Retinal pigment epithelial cell (primary cell): ENCODE data around the gene OGFR.
"Not testable (repeated sequence)": the region's sequence is repeated elsewhere in the genome, so short reads cannot be mapped to it uniquely, and the experiment has no call there.

Experiments used
- DNase-seq: peaks from one replicate; pipeline ENCODE4 v3.0.0-alpha.2; 2010; ENCODE audit warnings: low read depth
- H3K4me3 ChIP-seq: 2 replicates; pipeline ENCODE4 v1.5.1; 2011; ENCODE audit warnings: mild to moderate bottlenecking, low read length, control low read depth, moderate library complexity
- CTCF ChIP-seq: conservative IDR thresholded peaks from 2 replicates; pipeline ENCODE4 v1.5.1; 2011; ENCODE audit warnings: low read depth, low read length, control low read depth, inconsistent platforms

Gene OGFR

GRCh38 chr20:62852841-62853240, 48.2 kb downstream of the OGFR start:
- H3K4me3 ChIP-seq, result no peak overlapping the region
- TF ChIP-seq CTCF, result no peak
- no peak for DNase-seq

GRCh38 chr20:62853304-62853703, 48.7 kb downstream of the OGFR start:
- DNase-seq, H3K4me3 ChIP-seq: not testable (repeated sequence)

GRCh38 chr20:62854121-62854520, 49.5 kb downstream of the OGFR start:
- TF ChIP-seq CTCF, result no peak
- no peak overlapping the region for H3K4me3 ChIP-seq
- DNase-seq, result no peak

GRCh38 chr20:62855120-62855519, 50.5 kb downstream of the OGFR start:
- TF ChIP-seq CTCF, result no peak
- no peak for DNase-seq
- no peak overlapping the region for H3K4me3 ChIP-seq

- no peak overlapping the region for H3K4me3 ChIP-seq
- no peak for TF ChIP-seq CTCF
- DNase-seq, result no peak
These were observed 52.4 kb downstream of the OGFR start for GRCh38 chr20:62856931-62857619.

GRCh38 chr20:62858058-62858830, 53.6 kb downstream of the OGFR start:
- H3K4me3 ChIP-seq, result no peak overlapping the region
- no peak for DNase-seq
- no peak for TF ChIP-seq CTCF

GRCh38 chr20:62859721-62860120, 55.1 kb downstream of the OGFR start:
- TF ChIP-seq CTCF, result no peak
- peak overlapping the region; percentile 47 for H3K4me3 ChIP-seq
- DNase-seq, result no peak
